ENCODE data around the gene SCLY.
"Not testable (repeated sequence)": the region's sequence is repeated elsewhere in the genome, so short reads cannot be mapped to it uniquely, and the experiment has no call there.

SCLY gene

DNA sequence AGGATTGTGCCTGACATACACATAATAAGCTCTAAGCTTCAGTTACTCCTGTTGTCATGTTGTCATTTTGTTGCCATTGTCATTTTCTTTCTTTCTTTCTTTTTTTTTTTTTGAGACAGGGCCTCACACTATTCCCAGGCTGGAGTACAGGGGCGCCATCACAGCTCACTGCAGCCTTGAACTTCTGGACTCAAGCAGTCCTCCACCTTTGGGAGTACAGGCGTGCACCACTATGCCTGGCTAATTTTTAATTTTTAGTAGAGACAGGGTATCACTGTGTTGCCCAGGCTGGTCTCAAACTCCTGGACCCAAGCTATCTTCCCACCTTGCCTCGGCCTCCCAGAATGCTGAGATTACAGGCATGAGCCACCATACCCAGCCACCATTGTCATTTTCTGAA, 30.9 kb upstream of the SCLY start:
- no peak for DNase-seq (ENCODE audit: low spot score)
- no peak overlapping the region for H3K4me3 Mint-ChIP-seq
- no peaks in the 10 kb centered on the region for H3K9me3 Mint-ChIP-seq
- peaks cover 25% of the 10 kb centered on the region for H3K4me1 Mint-ChIP-seq (ENCODE audit: low read depth)
- H3K36me3 Mint-ChIP-seq (ENCODE audit: low read depth) = peaks cover 51% of the 10 kb centered on the region
- H3K27ac Mint-ChIP-seq = no peak overlapping the region
- no peaks in the 10 kb centered on the region for H3K27me3 Mint-ChIP-seq (ENCODE audit: low read depth)

- Mint-ChIP-seq H3K9me3 (no peaks in the 10 kb centered on the region), H3K4me3 (no peak overlapping the region), H3K4me1 (ENCODE audit: low read depth) (peaks cover 20% of the 10 kb centered on the region), H3K36me3 (ENCODE audit: low read depth) (peaks cover 50% of the 10 kb centered on the region), H3K27ac (no peak overlapping the region), H3K27me3 (ENCODE audit: low read depth) (no peaks in the 10 kb centered on the region)
- no peak for DNase-seq (ENCODE audit: low spot score)
These were observed 30.2 kb upstream of the SCLY start for GRCh38 chr2:238030422-238031155.

DNA sequence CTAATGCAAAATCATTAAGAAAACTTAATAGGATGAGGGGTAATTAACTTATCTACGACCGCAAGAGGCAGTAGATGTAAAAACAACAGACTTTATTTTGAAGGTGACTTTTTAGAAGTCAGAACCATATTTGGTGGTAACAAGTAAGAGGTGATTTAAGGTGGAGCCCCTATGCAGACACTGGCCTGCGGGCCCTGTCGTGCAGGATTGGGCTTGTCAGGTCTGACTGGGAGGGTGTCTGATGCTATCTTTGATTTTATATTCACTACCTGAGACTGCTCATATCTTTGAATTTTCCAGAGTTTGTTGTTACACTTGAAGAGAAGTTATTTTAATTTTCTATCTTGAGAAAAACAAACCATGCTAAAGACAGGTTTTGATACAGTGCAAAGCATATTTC, 29.1 kb upstream of the SCLY start:
- H3K4me1 Mint-ChIP-seq (ENCODE audit: low read depth) = peaks cover 15% of the 10 kb centered on the region
- no peak overlapping the region for H3K27ac Mint-ChIP-seq
- H3K9me3 Mint-ChIP-seq = no peaks in the 10 kb centered on the region
- no peak for DNase-seq (ENCODE audit: low spot score)
- H3K27me3 Mint-ChIP-seq (ENCODE audit: low read depth) = no peaks in the 10 kb centered on the region
- peaks cover 49% of the 10 kb centered on the region for H3K36me3 Mint-ChIP-seq (ENCODE audit: low read depth)
- no peak overlapping the region for H3K4me3 Mint-ChIP-seq

DNA sequence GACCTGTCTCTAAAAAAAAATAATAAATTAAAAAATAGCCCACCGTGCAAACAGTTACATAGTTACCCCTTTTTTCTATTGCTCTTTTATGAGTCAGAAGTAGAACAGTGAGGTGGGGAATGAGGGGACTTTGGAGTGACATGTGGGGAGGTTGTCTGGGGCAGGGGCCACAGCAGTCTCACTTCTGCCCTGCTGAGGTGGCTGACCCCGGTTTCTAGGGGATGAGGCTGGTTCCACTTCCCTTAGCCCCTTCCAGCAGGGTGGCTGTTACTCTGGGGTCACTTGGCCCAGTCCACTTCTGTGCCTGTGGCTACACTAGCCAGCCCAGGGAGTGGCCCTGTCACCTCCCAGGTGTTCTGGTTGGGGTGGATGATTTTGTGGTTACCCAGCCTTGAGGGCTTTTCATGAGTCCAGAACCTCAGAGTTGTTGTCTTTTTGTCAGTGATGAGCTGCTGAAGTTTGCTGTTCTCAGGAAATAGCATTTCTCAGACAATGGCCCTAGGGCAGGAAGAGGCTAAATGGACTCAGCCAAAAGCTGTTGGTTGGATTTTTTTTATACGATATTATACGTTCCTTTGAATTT, 28.0 kb upstream of the SCLY start:
- Mint-ChIP-seq H3K27ac (no peak overlapping the region), H3K27me3 (ENCODE audit: low read depth) (no peaks in the 10 kb centered on the region), H3K4me3 (no peak overlapping the region), H3K9me3 (no peaks in the 10 kb centered on the region), H3K4me1 (ENCODE audit: low read depth) (peaks cover 10% of the 10 kb centered on the region), H3K36me3 (ENCODE audit: low read depth) (peaks cover 49% of the 10 kb centered on the region)
- no peak for DNase-seq (ENCODE audit: low spot score)

GRCh38 chr2:238033991-238034390, 26.8 kb upstream of the SCLY start:
- not testable (repeated sequence) for H3K27ac Mint-ChIP-seq; H3K4me1 Mint-ChIP-seq (ENCODE audit: low read depth); DNase-seq (ENCODE audit: low spot score); H3K4me3 Mint-ChIP-seq; H3K27me3 Mint-ChIP-seq (ENCODE audit: low read depth); H3K9me3 Mint-ChIP-seq
- peaks cover 53% of the 10 kb centered on the region for H3K36me3 Mint-ChIP-seq (ENCODE audit: low read depth)

GRCh38 chr2:238038203-238038602, 22.6 kb upstream of the SCLY start:
- Mint-ChIP-seq H3K9me3 (no peaks in the 10 kb centered on the region), H3K4me3 (no peak overlapping the region), H3K36me3 (ENCODE audit: low read depth) (peaks cover 50% of the 10 kb centered on the region), H3K27me3 (ENCODE audit: low read depth) (no peaks in the 10 kb centered on the region), H3K4me1 (ENCODE audit: low read depth) (peaks cover 4% of the 10 kb centered on the region), H3K27ac (no peak overlapping the region)
- no peak for DNase-seq (ENCODE audit: low spot score)

GRCh38 chr2:238039151-238039550, 21.6 kb upstream of the SCLY start:
- peaks cover 2% of the 10 kb centered on the region for H3K4me1 Mint-ChIP-seq (ENCODE audit: low read depth)
- no peak overlapping the region for H3K4me3 Mint-ChIP-seq
- no peak for DNase-seq (ENCODE audit: low spot score)
- no peak overlapping the region for H3K27ac Mint-ChIP-seq
- H3K9me3 Mint-ChIP-seq = no peaks in the 10 kb centered on the region
- peaks cover 44% of the 10 kb centered on the region for H3K36me3 Mint-ChIP-seq (ENCODE audit: low read depth)
- H3K27me3 Mint-ChIP-seq (ENCODE audit: low read depth) = no peaks in the 10 kb centered on the region

- Mint-ChIP-seq H3K4me3 (no peak overlapping the region), H3K36me3 (ENCODE audit: low read depth) (peaks cover 41% of the 10 kb centered on the region), H3K9me3 (no peaks in the 10 kb centered on the region), H3K27me3 (ENCODE audit: low read depth) (no peaks in the 10 kb centered on the region), H3K27ac (no peak overlapping the region), H3K4me1 (ENCODE audit: low read depth) (peaks cover 2% of the 10 kb centered on the region)
- no peak for DNase-seq (ENCODE audit: low spot score)
These were observed 20.8 kb upstream of the SCLY start for GRCh38 chr2:238039985-238040384.

DNA sequence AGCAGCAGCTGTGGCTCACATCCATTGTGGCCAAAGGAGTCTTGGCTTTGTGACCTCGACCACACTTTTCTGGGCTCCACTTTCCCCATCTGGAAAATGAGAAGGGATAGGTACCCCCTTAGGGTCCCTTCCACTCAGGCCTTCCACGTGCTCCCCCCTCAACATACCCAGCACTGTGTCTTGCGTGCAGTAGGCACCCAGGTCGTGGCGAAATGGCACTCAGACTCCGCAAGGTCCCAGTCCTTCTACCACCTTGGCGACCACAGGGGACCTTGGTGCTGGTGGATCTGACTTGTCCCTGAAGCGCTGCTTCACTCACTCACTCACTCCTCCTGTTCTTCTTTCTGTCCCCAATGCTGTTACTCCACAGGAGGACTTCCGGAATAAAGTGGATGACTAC, 19.9 kb upstream of the SCLY start:
- no peaks in the 10 kb centered on the region for H3K27me3 Mint-ChIP-seq (ENCODE audit: low read depth)
- H3K9me3 Mint-ChIP-seq = no peaks in the 10 kb centered on the region
- DNase-seq (ENCODE audit: low spot score) = no peak
- H3K4me1 Mint-ChIP-seq (ENCODE audit: low read depth) = no peaks in the 10 kb centered on the region
- no peak overlapping the region for H3K4me3 Mint-ChIP-seq
- H3K27ac Mint-ChIP-seq = peak overlapping the region; percentile 8
- peaks cover 40% of the 10 kb centered on the region for H3K36me3 Mint-ChIP-seq (ENCODE audit: low read depth)

DNA sequence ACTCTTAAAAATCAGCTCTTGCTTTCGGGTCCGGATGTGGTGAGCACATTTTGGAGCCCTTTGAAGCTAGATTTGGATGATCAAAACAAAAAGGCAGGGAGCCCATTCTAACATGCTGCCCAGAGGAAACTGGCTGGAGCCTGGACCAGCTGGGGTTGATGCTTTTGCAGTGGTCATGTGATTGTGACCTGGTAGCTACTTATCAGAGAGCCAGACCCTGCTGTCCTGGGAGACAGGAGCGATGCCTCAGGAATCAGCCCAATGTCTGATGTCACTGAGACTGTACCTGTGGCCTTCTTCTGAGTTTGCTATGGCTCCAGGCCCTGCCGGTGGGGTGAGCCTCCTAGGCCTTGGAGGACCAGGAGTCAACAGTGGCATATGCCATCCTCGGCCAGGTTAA, 18.7 kb upstream of the SCLY start:
- Mint-ChIP-seq H3K9me3 (no peaks in the 10 kb centered on the region), H3K4me3 (no peak overlapping the region), H3K36me3 (ENCODE audit: low read depth) (peaks cover 44% of the 10 kb centered on the region), H3K27ac (no peak overlapping the region), H3K4me1 (ENCODE audit: low read depth) (no peaks in the 10 kb centered on the region), H3K27me3 (ENCODE audit: low read depth) (no peaks in the 10 kb centered on the region)
- DNase-seq (ENCODE audit: low spot score) = no peak

DNA sequence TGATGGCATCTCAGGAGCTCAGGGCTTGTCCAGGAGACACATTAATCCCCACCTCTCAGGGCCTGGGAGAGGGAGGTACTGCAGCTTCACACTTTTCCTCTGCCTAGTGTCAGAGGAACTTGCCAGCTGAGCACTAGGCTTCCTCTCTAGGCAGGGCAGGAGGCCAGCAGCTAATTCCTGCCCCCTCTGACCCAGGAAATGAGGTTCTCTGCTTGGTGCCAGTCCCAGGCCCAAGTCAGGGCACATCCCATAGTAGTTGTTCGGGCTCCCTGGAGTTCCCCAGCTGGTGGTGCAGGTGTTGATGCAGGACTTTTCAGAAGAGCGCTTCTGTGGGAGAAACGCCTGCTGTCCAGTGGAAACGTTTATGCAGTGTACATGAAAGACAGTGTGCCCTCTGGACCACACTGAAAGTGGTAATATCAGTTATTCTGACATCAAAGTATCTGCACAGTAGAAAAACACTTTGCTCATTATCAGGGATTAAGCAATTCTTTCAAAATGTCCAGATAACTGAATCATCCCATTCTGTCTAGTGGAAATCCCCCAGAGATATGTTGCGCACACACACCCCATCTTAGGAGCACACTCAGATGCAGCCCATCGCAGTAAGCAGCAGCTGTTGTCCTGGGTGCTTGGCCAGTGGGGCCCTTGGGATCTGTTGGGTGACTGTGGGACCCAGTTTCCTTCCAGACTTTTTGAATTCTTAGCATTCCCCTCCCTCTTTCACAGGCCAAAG, 17.8 kb upstream of the SCLY start:
- Mint-ChIP-seq H3K9me3 (peaks cover 4% of the 10 kb centered on the region), H3K27ac (no peak overlapping the region), H3K4me1 (ENCODE audit: low read depth) (no peaks in the 10 kb centered on the region), H3K4me3 (no peak overlapping the region), H3K36me3 (ENCODE audit: low read depth) (peaks cover 45% of the 10 kb centered on the region), H3K27me3 (ENCODE audit: low read depth) (no peaks in the 10 kb centered on the region)
- DNase-seq (ENCODE audit: low spot score) = no peak

DNA sequence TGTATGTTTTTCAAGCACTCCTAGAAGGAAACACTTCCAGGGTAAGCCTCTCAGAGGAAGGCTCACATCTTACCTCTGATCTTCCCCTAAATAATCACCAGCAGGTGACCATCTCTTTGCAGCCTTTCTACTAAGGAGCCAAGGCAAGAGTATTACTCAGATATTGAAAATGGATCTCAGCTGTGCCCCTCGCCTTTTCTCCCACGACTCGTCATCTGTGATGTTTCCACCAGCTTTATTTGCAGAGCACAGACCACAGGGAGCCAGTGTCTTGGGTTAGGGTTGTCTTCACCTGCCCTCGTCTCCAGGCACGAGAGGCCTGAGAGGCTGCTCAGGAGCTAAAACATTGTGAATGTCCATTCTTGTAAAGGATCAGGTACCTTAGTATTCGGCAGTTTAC, 16.9 kb upstream of the SCLY start:
- Mint-ChIP-seq H3K4me3 (no peak overlapping the region), H3K4me1 (ENCODE audit: low read depth) (no peaks in the 10 kb centered on the region), H3K36me3 (ENCODE audit: low read depth) (peaks cover 44% of the 10 kb centered on the region), H3K27ac (no peak overlapping the region), H3K27me3 (ENCODE audit: low read depth) (no peaks in the 10 kb centered on the region), H3K9me3 (peaks cover 10% of the 10 kb centered on the region)
- no peak for DNase-seq (ENCODE audit: low spot score)

DNA sequence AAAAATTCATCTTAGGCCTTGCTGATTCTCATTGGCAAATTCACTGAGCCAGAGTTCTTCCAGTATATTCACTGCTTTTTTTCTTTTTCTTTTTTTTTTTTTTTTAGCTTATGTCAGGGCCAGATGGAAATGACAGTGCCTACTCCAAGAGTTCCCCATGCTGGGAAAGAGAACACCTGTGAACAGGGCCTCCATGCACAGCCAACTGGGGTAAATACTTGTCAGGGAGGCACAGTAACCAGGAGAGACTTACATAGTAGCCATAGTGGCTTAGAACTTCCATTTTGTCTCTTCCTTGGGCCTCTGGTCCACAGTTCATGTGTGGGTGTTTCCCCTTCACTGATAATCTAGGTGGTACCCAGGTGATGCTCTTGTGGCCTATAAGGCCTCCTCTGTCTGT, 15.2 kb upstream of the SCLY start:
- H3K4me3 Mint-ChIP-seq = no peak overlapping the region
- peaks cover 41% of the 10 kb centered on the region for H3K36me3 Mint-ChIP-seq (ENCODE audit: low read depth)
- no peak for DNase-seq (ENCODE audit: low spot score)
- H3K27ac Mint-ChIP-seq = no peak overlapping the region
- no peaks in the 10 kb centered on the region for H3K4me1 Mint-ChIP-seq (ENCODE audit: low read depth)
- no peaks in the 10 kb centered on the region for H3K27me3 Mint-ChIP-seq (ENCODE audit: low read depth)
- H3K9me3 Mint-ChIP-seq = peaks cover 10% of the 10 kb centered on the region

DNA sequence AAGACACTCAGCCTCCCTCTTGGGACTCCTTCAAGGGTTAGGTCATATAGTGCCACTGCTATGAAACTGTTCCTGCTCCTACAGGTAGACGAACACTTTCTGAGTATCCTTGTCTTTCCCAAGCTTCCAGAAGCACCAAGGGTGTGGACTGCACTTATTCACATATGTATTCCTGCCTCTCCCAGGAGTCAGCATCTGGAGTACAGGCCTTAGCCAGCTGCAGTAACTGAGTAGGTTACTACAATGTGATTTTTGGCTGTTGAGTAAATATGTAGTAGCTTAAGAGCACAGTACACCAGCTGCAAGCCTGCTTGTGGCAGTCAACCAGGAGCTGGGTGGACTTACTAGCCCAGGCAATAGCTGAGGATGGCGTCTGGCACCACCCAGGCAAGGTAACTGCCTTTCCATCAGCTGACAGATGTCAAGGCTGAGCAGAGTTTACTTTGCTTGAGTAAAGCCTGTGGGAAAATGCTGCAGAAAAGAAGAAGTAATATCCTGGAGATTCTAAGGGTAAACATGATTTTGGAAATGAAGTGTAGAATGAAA, 14.0 kb upstream of the SCLY start:
- Mint-ChIP-seq H3K9me3 (peaks cover 10% of the 10 kb centered on the region), H3K4me1 (ENCODE audit: low read depth) (no peaks in the 10 kb centered on the region), H3K4me3 (no peak overlapping the region), H3K36me3 (ENCODE audit: low read depth) (peaks cover 32% of the 10 kb centered on the region), H3K27me3 (ENCODE audit: low read depth) (no peaks in the 10 kb centered on the region), H3K27ac (no peak overlapping the region)
- no peak for DNase-seq (ENCODE audit: low spot score)
